CD4-positive, alpha-beta T cell treated with Interleukin-12 subunit alpha and Interleukin-12 subunit beta, for 1 hour (primary cell): ENCODE measurements around the gene ITM2B.
A peak's percentile ranks its signal among the peaks of the same experiment; 100 is the strongest.
"Not testable (repeated sequence)": the region's sequence is repeated elsewhere in the genome, so short reads cannot be mapped to it uniquely, and the experiment has no call there.

Experiments used
- DNase-seq: peaks from one replicate; pipeline ENCODE4 v3.0.0-alpha.2; 2020

Gene ITM2B

GRCh38 chr13:48230541-48230940 is 2.5 kb upstream of the ITM2B start:
- no peak for DNase-seq

- no peak for DNase-seq
Measured at GRCh38 chr13:48231080-48231479, 1.9 kb upstream of the ITM2B start.

GRCh38 chr13:48231933-48232332 is 1.1 kb upstream of the ITM2B start:
- DNase-seq, result no peak

GRCh38 chr13:48232420-48233045 is 473 bp upstream of the ITM2B start:
- DNase-seq, result no peak

GRCh38 chr13:48233889-48234488 is 983 bp downstream of the ITM2B start:
- no peak for DNase-seq

- peak; percentile 28 for DNase-seq
Measured at GRCh38 chr13:48234566-48235340, 1.7 kb downstream of the ITM2B start.

GRCh38 chr13:48235341-48236135 is 2.5 kb downstream of the ITM2B start:
- DNase-seq, result peak; percentile 41

GRCh38 chr13:48236528-48237353 is 3.7 kb downstream of the ITM2B start:
- no peak for DNase-seq

- not testable (repeated sequence) for DNase-seq
Measured at GRCh38 chr13:48239369-48239768, 6.4 kb downstream of the ITM2B start.

GRCh38 chr13:48241651-48242050 is 8.6 kb downstream of the ITM2B start:
- DNase-seq, result no peak

- DNase-seq, result no peak
Measured at GRCh38 chr13:48242677-48243076, 9.7 kb downstream of the ITM2B start.

GRCh38 chr13:48244159-48244558 is 11.2 kb downstream of the ITM2B start:
- DNase-seq, result no peak

- DNase-seq, result no peak
Measured at GRCh38 chr13:48246102-48246501, 13.1 kb downstream of the ITM2B start.

GRCh38 chr13:48249018-48249417 is 16.0 kb downstream of the ITM2B start:
- DNase-seq, result no peak

GRCh38 chr13:48251611-48252081 is 18.6 kb downstream of the ITM2B start:
- DNase-seq, result no peak

- no peak for DNase-seq
Measured at GRCh38 chr13:48252176-48252575, 19.2 kb downstream of the ITM2B start.

- no peak for DNase-seq
Measured at GRCh38 chr13:48253849-48254248, 20.8 kb downstream of the ITM2B start.

- DNase-seq, result no peak
Measured at GRCh38 chr13:48255090-48255489, 22.1 kb downstream of the ITM2B start.

GRCh38 chr13:48255954-48256353 is 22.9 kb downstream of the ITM2B start:
- no peak for DNase-seq

GRCh38 chr13:48258002-48258401 is 25.0 kb downstream of the ITM2B start:
- no peak for DNase-seq

- no peak for DNase-seq
Measured at GRCh38 chr13:48258430-48258829, 25.4 kb downstream of the ITM2B start.

- no peak for DNase-seq
Measured at GRCh38 chr13:48260970-48261369, 28.0 kb downstream of the ITM2B start.
